Measurements from ENCODE around the gene CRYGC.
"Not testable (repeated sequence)": the region's sequence is repeated elsewhere in the genome, so short reads cannot be mapped to it uniquely, and the experiment has no call there.

The CRYGC gene

GRCh38 chr2:208129744-208130711, at the start of gene CRYGC:
CRYGC (minus strand) TSS chr2:208129828; CDS start chr2:208129792, 36 bp downstream.
- no peak for FAIRE-seq

- no peak for FAIRE-seq
Observed at GRCh38 chr2:208179028-208179609, 49.5 kb upstream of the CRYGC start.

- FAIRE-seq, result no peak
Observed at GRCh38 chr2:208175840-208176153, 46.2 kb upstream of the CRYGC start.

GRCh38 chr2:208175069-208175839, 45.6 kb upstream of the CRYGC start:
- FAIRE-seq, result peak; percentile 97

- FAIRE-seq, result no peak
Observed at GRCh38 chr2:208174144-208174543, 44.5 kb upstream of the CRYGC start.

- FAIRE-seq, result no peak
Observed at GRCh38 chr2:208172125-208172524, 42.5 kb upstream of the CRYGC start.

- FAIRE-seq, result no peak
Observed at GRCh38 chr2:208164951-208165755, 35.5 kb upstream of the CRYGC start.

- no peak for FAIRE-seq
Observed at GRCh38 chr2:208163489-208163888, 33.9 kb upstream of the CRYGC start, which contains the start of gene CRYGA. CRYGA (minus strand) TSS chr2:208163589; CDS start chr2:208163556, 33 bp downstream.

GRCh38 chr2:208156439-208156838, 26.8 kb upstream of the CRYGC start:
- no peak for FAIRE-seq

- no peak for FAIRE-seq
Observed at GRCh38 chr2:208153156-208153555, 23.5 kb upstream of the CRYGC start.

GRCh38 chr2:208150956-208151355, 21.3 kb upstream of the CRYGC start:
- FAIRE-seq, result no peak

GRCh38 chr2:208150094-208150493, 20.5 kb upstream of the CRYGC start:
- no peak for FAIRE-seq

- no peak for FAIRE-seq
Observed at GRCh38 chr2:208148803-208149202, 19.2 kb upstream of the CRYGC start.

GRCh38 chr2:208147759-208148158, 18.1 kb upstream of the CRYGC start:
- FAIRE-seq, result no peak

GRCh38 chr2:208147008-208147407, 17.4 kb upstream of the CRYGC start:
- no peak for FAIRE-seq

GRCh38 chr2:208146006-208146405, 16.4 kb upstream of the CRYGC start, which contains the start of gene CRYGB:
CRYGB (minus strand) TSS chr2:208146158; CDS start chr2:208146120, 38 bp downstream.
- no peak for FAIRE-seq

- no peak for FAIRE-seq
Observed at GRCh38 chr2:208142925-208143799, 13.5 kb upstream of the CRYGC start.

- FAIRE-seq, result no peak
Observed at GRCh38 chr2:208142240-208142924, 12.8 kb upstream of the CRYGC start.

GRCh38 chr2:208139447-208139846, 9.8 kb upstream of the CRYGC start:
- FAIRE-seq, result no peak

GRCh38 chr2:208138334-208138733, 8.7 kb upstream of the CRYGC start:
- FAIRE-seq, result not testable (repeated sequence)

GRCh38 chr2:208136716-208137094, 7.1 kb upstream of the CRYGC start:
- no peak for FAIRE-seq

Measured in G401.6 (cell line).